H9 (cell line): ENCODE results near the gene DPEP2. TPM values are rescaled to one million over a fixed set of nuclear protein-coding genes. Genes with fewer than 3 reads are reported as not detected.

ENCODE experiments used
- DNase-seq: peaks from one replicate; pipeline ENCODE4 v3.0.0-alpha.2; 2017
- H2AFZ ChIP-seq: one replicate; pipeline ENCODE4 v1.6.1; 2013; ENCODE audit warnings: mild to moderate bottlenecking, low read length, control low read depth, moderate library complexity
- H2AK5ac ChIP-seq: 2 replicates; pipeline ENCODE4 v1.6.1; 2013; ENCODE audit warnings: low read length, control low read depth, mixed read lengths; ENCODE audit not compliant: insufficient read length
- H2BK120ac ChIP-seq: one replicate; pipeline ENCODE4 v1.6.1; 2013; ENCODE audit warnings: low read depth, mild to moderate bottlenecking, low read length, control low read depth, inconsistent platforms; ENCODE audit not compliant: poor library complexity, severe bottlenecking
- H2BK12ac ChIP-seq: 2 replicates; pipeline ENCODE4 v1.6.1; 2013; ENCODE audit warnings: low read length, control low read depth, mixed read lengths, low read depth; ENCODE audit not compliant: insufficient read length
- H2BK15ac ChIP-seq: 2 replicates; pipeline ENCODE4 v1.6.1; 2013; ENCODE audit warnings: low read depth, low read length, control low read depth
- H2BK20ac ChIP-seq: one replicate; pipeline ENCODE4 v1.6.1; 2013; ENCODE audit warnings: low read depth, mild to moderate bottlenecking, low read length, control low read depth, inconsistent platforms; ENCODE audit not compliant: poor library complexity, severe bottlenecking
- H2BK5ac ChIP-seq: 2 replicates; pipeline ENCODE4 v1.6.1; 2013; ENCODE audit warnings: low read length, control low read depth, mixed read lengths; ENCODE audit not compliant: insufficient read length
- H3K14ac ChIP-seq: 2 replicates; pipeline ENCODE4 v1.6.1; 2013; ENCODE audit warnings: low read length, control low read depth; ENCODE audit not compliant: insufficient read depth
- H3K18ac ChIP-seq: 2 replicates; pipeline ENCODE4 v1.6.1; 2013; ENCODE audit warnings: low read depth, mild to moderate bottlenecking, mixed read lengths, low read length, control low read depth; ENCODE audit not compliant: insufficient read length
- H3K23ac ChIP-seq: 2 replicates; pipeline ENCODE4 v1.6.1; 2013; ENCODE audit warnings: low read length, control low read depth, mixed read lengths, low read depth; ENCODE audit not compliant: insufficient read length
- H3K23me2 ChIP-seq: 2 replicates; pipeline ENCODE4 v1.6.1; 2013; ENCODE audit warnings: low read depth, mild to moderate bottlenecking, mixed read lengths, low read length, control low read depth; ENCODE audit not compliant: insufficient read length, poor library complexity, severe bottlenecking
- H3K27ac ChIP-seq: 2 replicates; pipeline ENCODE4 v1.5.1; 2013; ENCODE audit warnings: low read length, control low read depth, mixed read lengths, low read depth; ENCODE audit not compliant: insufficient read length
- H3K27me3 ChIP-seq: 2 replicates; pipeline ENCODE4 v1.6.1; 2013; ENCODE audit warnings: low read length, control low read depth, inconsistent platforms; ENCODE audit not compliant: insufficient read depth
- H3K4ac ChIP-seq: 2 replicates; pipeline ENCODE4 v1.6.1; 2013; ENCODE audit warnings: low read depth, mild to moderate bottlenecking, control low read depth, inconsistent platforms, low read length, moderate library complexity
- H3K4me1 ChIP-seq: 2 replicates; pipeline ENCODE4 v1.6.1; 2013; ENCODE audit warnings: low read length, control low read depth, inconsistent platforms; ENCODE audit not compliant: insufficient read depth
- H3K4me2 ChIP-seq: 2 replicates; pipeline ENCODE4 v1.6.1; 2013; ENCODE audit warnings: low read length, control low read depth, mixed read lengths; ENCODE audit not compliant: insufficient read length, insufficient read depth
- H3K56ac ChIP-seq: 2 replicates; pipeline ENCODE4 v1.6.1; 2013; ENCODE audit warnings: low read depth, mild to moderate bottlenecking, mixed read lengths, low read length, control low read depth; ENCODE audit not compliant: insufficient read length
- H3K79me1 ChIP-seq: 2 replicates; pipeline ENCODE4 v1.6.1; 2013; ENCODE audit warnings: low read depth, mild to moderate bottlenecking, moderate library complexity, low read length, control low read depth, inconsistent platforms; ENCODE audit not compliant: insufficient read depth, poor library complexity, severe bottlenecking
- H3K79me2 ChIP-seq: 2 replicates; pipeline ENCODE4 v1.6.1; 2013; ENCODE audit warnings: low read length, control low read depth, inconsistent platforms; ENCODE audit not compliant: insufficient read depth
- H3K9ac ChIP-seq: 2 replicates; pipeline ENCODE4 v1.6.1; 2013; ENCODE audit warnings: low read length, control low read depth, mixed read lengths; ENCODE audit not compliant: insufficient read length; ENCODE audit errors: extremely low read depth
- H3K9me3 ChIP-seq: one replicate; pipeline ENCODE4 v1.6.1; 2013; ENCODE audit warnings: low read depth, low read length, inconsistent platforms; ENCODE audit not compliant: control insufficient read depth
- H3T11ph ChIP-seq: one replicate; pipeline ENCODE4 v1.6.1; 2013; ENCODE audit warnings: mild to moderate bottlenecking, low read length, control low read depth, inconsistent platforms
- H4K20me1 ChIP-seq: one replicate; pipeline ENCODE4 v1.6.1; 2013; ENCODE audit not compliant: control insufficient read depth, insufficient read length, insufficient read depth
- H4K5ac ChIP-seq: 2 replicates; pipeline ENCODE4 v1.6.1; 2013; ENCODE audit warnings: low read depth, mild to moderate bottlenecking, mixed read lengths, low read length, control low read depth; ENCODE audit not compliant: insufficient read length
- H4K8ac ChIP-seq: replicated peaks from 2 replicates; pipeline ENCODE4 v1.6.1; 2013; ENCODE audit warnings: low read length, control low read depth, mixed read lengths, low read depth; ENCODE audit not compliant: insufficient read length
- H4K91ac ChIP-seq: 2 replicates; pipeline ENCODE4 v1.6.1; 2013; ENCODE audit warnings: low read depth, mild to moderate bottlenecking, moderate library complexity, mixed read lengths, low read length, control low read depth; ENCODE audit not compliant: insufficient read length
- H3K27ac Mint-ChIP-seq, 3 experiments: 2 replicates in 2 of 3; 3 replicates in 1 of 3; pipeline ENCODE4 v1.8.0; 2020 to 2021; ENCODE audit warnings: mixed read lengths in 3 of 3, mild to moderate bottlenecking in 1 of 3, moderate library complexity in 1 of 3
- H3K27me3 Mint-ChIP-seq: 2 replicates; pipeline ENCODE4 v1.8.0; 2021; ENCODE audit warnings: low read depth, mild to moderate bottlenecking, moderate library complexity, mixed read lengths
- H3K36me3 Mint-ChIP-seq, 3 experiments: 2 replicates in 2 of 3; 3 replicates in 1 of 3; pipeline ENCODE4 v1.8.0; 2020 to 2021; ENCODE audit warnings: low read depth in 3 of 3, mixed read lengths in 3 of 3; ENCODE audit not compliant: insufficient read depth in 1 of 3
- H3K4me1 Mint-ChIP-seq, 2 experiments: 2 replicates each; pipeline ENCODE4 v1.8.0; 2020; ENCODE audit warnings: mixed read lengths in 2 of 2
- H3K4me3 Mint-ChIP-seq, 2 experiments: 2 replicates in 1 of 2; 3 replicates in 1 of 2; pipeline ENCODE4 v1.8.0; 2020 to 2021; ENCODE audit warnings: mild to moderate bottlenecking in 2 of 2, mixed read lengths in 2 of 2, moderate library complexity in 1 of 2
- H3K9me3 Mint-ChIP-seq, 2 experiments: 2 replicates in 1 of 2; 3 replicates in 1 of 2; pipeline ENCODE4 v1.8.0; 2020; ENCODE audit warnings: mild to moderate bottlenecking in 2 of 2, mixed read lengths in 2 of 2, moderate library complexity in 1 of 2
- WGBS: extraction: QIAGEN DNeasy Blood & Tissue Kit; methylation state at CpG from one replicate; pipeline ENCODE4 v1.1.7; 2013; ENCODE audit warnings: missing lambda C conversion rate, low lambda C conversion rate, mixed read lengths; ENCODE audit not compliant: insufficient read length; ENCODE audit errors: extremely low coverage; 5-methylcytosine and 5-hydroxymethylcytosine counted together
- total RNA-seq: library from RNA; stranded (reverse); gene quantifications from 2 replicates; pipeline ENCODE4 v1.2.1, GENCODE V29; 2021
- TF ChIP-seq, protein P1 (sequence below): fragments of 200-600 bp; sonication (generic); conservative IDR thresholded peaks from 3 replicates; pipeline ENCODE4 v1.8.0; 2021; ENCODE audit warnings: antibody characterized with exemption, mild to moderate bottlenecking

DPEP2 gene
- total RNA-seq, 1 experiment from 2014 or later: not detected

GRCh38 chr16:67942510-67943255, 56.6 kb downstream of the DPEP2 start:
- Histone ChIP-seq H3K56ac (no peak overlapping the region), H3K4ac (no peak overlapping the region), H3K9ac (no peak overlapping the region), H2BK5ac (no peak overlapping the region), H2BK20ac (no peak overlapping the region), H2AFZ (no peak overlapping the region), H3K4me2 (no peak overlapping the region), H3K23ac (no peak overlapping the region), H3K9me3 (no peaks in the 10 kb centered on the region), H3K4me1 (no peaks in the 10 kb centered on the region), H4K8ac (no peak overlapping the region), H3K23me2 (no peaks in the 10 kb centered on the region), H3K18ac (no peak overlapping the region), H3K14ac (no peak overlapping the region), H3K79me2 (no peaks in the 10 kb centered on the region), H3T11ph (no peak overlapping the region), H2BK12ac (no peak overlapping the region), H4K20me1 (no peaks in the 10 kb centered on the region), H4K5ac (no peak overlapping the region), H2AK5ac (no peak overlapping the region), H2BK120ac (no peak overlapping the region), H3K79me1 (no peaks in the 10 kb centered on the region), H3K27me3 (no peaks in the 10 kb centered on the region), H4K91ac (no peak overlapping the region), H3K27ac (no peak overlapping the region), H2BK15ac (no peak overlapping the region)
- no peaks in the 10 kb centered on the region for H3K9me3 Mint-ChIP-seq
- no peak overlapping the region for H3K27ac Mint-ChIP-seq
- H3K4me3 Mint-ChIP-seq: no peak overlapping the region
- TF ChIP-seq, protein P1, sequence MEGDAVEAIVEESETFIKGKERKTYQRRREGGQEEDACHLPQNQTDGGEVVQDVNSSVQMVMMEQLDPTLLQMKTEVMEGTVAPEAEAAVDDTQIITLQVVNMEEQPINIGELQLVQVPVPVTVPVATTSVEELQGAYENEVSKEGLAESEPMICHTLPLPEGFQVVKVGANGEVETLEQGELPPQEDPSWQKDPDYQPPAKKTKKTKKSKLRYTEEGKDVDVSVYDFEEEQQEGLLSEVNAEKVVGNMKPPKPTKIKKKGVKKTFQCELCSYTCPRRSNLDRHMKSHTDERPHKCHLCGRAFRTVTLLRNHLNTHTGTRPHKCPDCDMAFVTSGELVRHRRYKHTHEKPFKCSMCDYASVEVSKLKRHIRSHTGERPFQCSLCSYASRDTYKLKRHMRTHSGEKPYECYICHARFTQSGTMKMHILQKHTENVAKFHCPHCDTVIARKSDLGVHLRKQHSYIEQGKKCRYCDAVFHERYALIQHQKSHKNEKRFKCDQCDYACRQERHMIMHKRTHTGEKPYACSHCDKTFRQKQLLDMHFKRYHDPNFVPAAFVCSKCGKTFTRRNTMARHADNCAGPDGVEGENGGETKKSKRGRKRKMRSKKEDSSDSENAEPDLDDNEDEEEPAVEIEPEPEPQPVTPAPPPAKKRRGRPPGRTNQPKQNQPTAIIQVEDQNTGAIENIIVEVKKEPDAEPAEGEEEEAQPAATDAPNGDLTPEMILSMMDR: no peak
- WGBS: no CpG with 5 or more reads among the region's 27 CpGs
- DNase-seq: peak; percentile 63
- H3K36me3 Mint-ChIP-seq: peaks cover 11 to 46% (median 15%) of the 10 kb centered on the region in 3 experiments; a peak in 5 of 7 replicates
- peaks cover 2 to 15% of the 10 kb centered on the region in 2 experiments; a peak in 2 of 4 replicates for H3K4me1 Mint-ChIP-seq
- no peaks in the 10 kb centered on the region for H3K27me3 Mint-ChIP-seq
